ENCODE data around the gene UMODL1.

DNA sequence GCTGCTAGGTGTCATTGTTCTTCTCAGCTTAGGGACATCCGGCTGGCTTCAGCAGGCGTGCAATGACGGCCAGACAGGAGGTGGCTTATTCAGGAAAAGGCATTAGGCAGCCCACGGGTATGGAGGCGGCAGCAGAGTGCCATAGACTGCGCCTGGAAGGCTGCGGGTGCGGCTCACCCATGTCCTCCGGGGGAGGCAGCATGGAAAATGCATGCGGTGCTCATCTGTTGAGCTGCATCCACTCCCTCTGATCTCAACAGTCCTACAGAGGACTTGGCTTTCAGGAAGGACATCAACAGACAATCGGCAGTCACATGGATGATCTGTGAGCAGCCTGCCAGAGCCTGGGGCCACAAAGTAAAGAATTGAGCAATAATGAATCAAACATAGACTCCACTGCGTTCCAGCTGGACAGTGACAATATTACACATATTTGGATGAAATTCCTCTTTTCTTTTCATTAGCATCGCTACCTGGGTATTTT is 42.9 kb downstream of the UMODL1 start:
- TF ChIP-seq, protein P1, sequence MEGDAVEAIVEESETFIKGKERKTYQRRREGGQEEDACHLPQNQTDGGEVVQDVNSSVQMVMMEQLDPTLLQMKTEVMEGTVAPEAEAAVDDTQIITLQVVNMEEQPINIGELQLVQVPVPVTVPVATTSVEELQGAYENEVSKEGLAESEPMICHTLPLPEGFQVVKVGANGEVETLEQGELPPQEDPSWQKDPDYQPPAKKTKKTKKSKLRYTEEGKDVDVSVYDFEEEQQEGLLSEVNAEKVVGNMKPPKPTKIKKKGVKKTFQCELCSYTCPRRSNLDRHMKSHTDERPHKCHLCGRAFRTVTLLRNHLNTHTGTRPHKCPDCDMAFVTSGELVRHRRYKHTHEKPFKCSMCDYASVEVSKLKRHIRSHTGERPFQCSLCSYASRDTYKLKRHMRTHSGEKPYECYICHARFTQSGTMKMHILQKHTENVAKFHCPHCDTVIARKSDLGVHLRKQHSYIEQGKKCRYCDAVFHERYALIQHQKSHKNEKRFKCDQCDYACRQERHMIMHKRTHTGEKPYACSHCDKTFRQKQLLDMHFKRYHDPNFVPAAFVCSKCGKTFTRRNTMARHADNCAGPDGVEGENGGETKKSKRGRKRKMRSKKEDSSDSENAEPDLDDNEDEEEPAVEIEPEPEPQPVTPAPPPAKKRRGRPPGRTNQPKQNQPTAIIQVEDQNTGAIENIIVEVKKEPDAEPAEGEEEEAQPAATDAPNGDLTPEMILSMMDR (IDR thresholded peaks at IDR 0.05; ENCODE audit: poor library complexity), result no peak
- TF ChIP-seq EZH2 (IDR thresholded peaks at IDR 0.05; ENCODE audit: borderline replicate concordance) (no peak), EZH2phosphoT487 (IDR thresholded peaks at IDR 0.05; ENCODE audit: low read depth, severe bottlenecking, unreplicated experiment) (no peak)
